HEK293T (cell line): ENCODE results near the gene HPF1.
"Not testable (repeated sequence)": the region's sequence is repeated elsewhere in the genome, so short reads cannot be mapped to it uniquely, and the experiment has no call there.

Experiments used
- ARNT ChIP-seq: fragments of 450-650 bp; IDR thresholded peaks from 2 replicates; pipeline ENCODE4 v1.6.1; 2017; ENCODE audit warnings: mild to moderate bottlenecking
- BHLHE40 ChIP-seq: fragments of 450-650 bp; IDR thresholded peaks from 2 replicates; pipeline ENCODE4 v1.6.1; 2016; ENCODE audit warnings: mild to moderate bottlenecking, moderate library complexity, borderline replicate concordance
- CTBP1 ChIP-seq: fragments of 450-650 bp; IDR thresholded peaks from 2 replicates; pipeline ENCODE4 v1.6.1; 2016; ENCODE audit warnings: borderline replicate concordance
- ELF4 ChIP-seq: fragments of 450-650 bp; IDR thresholded peaks from 2 replicates; pipeline ENCODE4 v1.6.1; 2017; ENCODE audit warnings: antibody characterized with exemption
- FOXA1 ChIP-seq: fragments of 450-650 bp; IDR thresholded peaks from 2 replicates; pipeline ENCODE4 v1.6.1; 2016; ENCODE audit warnings: mild to moderate bottlenecking
- FOXM1 ChIP-seq: fragments of 450-650 bp; IDR thresholded peaks from 2 replicates; pipeline ENCODE4 v1.6.1; 2017; ENCODE audit warnings: mild to moderate bottlenecking, borderline replicate concordance
- HDGF ChIP-seq: fragments of 450-650 bp; IDR thresholded peaks from 2 replicates; pipeline ENCODE4 v1.6.1; 2017; ENCODE audit warnings: antibody characterized with exemption, borderline replicate concordance
- L3MBTL2 ChIP-seq: fragments of 450-650 bp; conservative IDR thresholded peaks from 2 replicates; pipeline ENCODE4 v1.6.1; 2016; ENCODE audit warnings: mild to moderate bottlenecking
- NFRKB ChIP-seq: fragments of 450-650 bp; IDR thresholded peaks from 2 replicates; pipeline ENCODE4 v1.6.1; 2016; ENCODE audit warnings: mild to moderate bottlenecking, moderate library complexity
- SP1 ChIP-seq: fragments of 450-650 bp; IDR thresholded peaks from 2 replicates; pipeline ENCODE4 v1.6.1; 2017
- SUZ12 ChIP-seq: fragments of 450-650 bp; IDR thresholded peaks from 2 replicates; pipeline ENCODE4 v1.6.1; 2016; ENCODE audit warnings: mild to moderate bottlenecking
- TARDBP ChIP-seq: fragments of 450-650 bp; IDR thresholded peaks from 2 replicates; pipeline ENCODE4 v1.6.1; 2016
- TF ChIP-seq, protein P1 (sequence below): fragments of 450-650 bp; IDR thresholded peaks from 2 replicates; pipeline ENCODE4 v1.6.1; 2016

DNA sequence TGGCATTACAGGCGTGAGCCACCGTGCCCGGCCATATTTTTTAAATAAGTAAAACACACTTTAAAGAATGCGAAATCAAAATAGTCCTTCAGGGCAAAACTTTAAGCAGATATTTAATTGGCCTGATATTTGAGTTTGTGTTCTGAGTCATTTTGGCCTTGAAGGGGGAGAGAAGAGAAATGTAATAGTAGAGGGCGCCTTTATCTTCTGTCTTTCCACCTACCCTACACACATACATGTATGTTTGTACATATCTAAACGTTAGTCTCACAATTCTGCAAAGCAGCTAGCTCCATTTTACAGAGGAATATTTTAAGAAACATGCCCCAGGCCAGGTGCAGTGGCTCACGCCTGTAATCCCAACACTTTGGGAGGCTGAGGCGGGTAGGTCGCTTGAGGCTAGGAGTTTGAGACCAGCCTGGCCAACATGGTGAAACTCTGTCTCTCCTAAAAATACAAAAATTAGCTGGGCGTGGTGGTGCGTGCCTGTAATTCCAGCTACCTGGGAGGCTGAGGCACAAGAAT lies 13.9 kb upstream of the HPF1 start:
- not testable (repeated sequence) for TF ChIP-seq SP1, ELF4, L3MBTL2, CTBP1, TARDBP, FOXM1, BHLHE40, HDGF, SUZ12, NFRKB, FOXA1, ARNT
- TF ChIP-seq, protein P1, sequence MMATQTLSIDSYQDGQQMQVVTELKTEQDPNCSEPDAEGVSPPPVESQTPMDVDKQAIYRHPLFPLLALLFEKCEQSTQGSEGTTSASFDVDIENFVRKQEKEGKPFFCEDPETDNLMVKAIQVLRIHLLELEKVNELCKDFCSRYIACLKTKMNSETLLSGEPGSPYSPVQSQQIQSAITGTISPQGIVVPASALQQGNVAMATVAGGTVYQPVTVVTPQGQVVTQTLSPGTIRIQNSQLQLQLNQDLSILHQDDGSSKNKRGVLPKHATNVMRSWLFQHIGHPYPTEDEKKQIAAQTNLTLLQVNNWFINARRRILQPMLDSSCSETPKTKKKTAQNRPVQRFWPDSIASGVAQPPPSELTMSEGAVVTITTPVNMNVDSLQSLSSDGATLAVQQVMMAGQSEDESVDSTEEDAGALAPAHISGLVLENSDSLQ: not testable (repeated sequence)
